SK-N-SH (cell line): Measurements from ENCODE around the gene CLMP. TPM values are rescaled to one million over a fixed set of nuclear protein-coding genes. Genes with fewer than 3 reads are reported as not detected.

Source experiments
- CTCF ChIA-PET: fragments of 300-600, 350-600 bp; formaldehyde crosslinking; extraction: SDS; loops from one replicate; lab custom pipeline; 2021; lab: Yijun Ruan, JAX
- POLR2A ChIA-PET: fragments of 350-600 bp; sonication (Branson Sonifier 250); formaldehyde crosslinking; extraction: SDS; loops from one replicate; lab custom pipeline; 2020; ENCODE audit warnings: antibody characterized with exemption, inconsistent platforms; lab: Yijun Ruan, JAX
- DNase-seq: peaks from one replicate; pipeline ENCODE4 v3.0.0; 2012
- H2AFZ ChIP-seq: fragments of 200-600 bp; sonication (generic); 2 replicates; pipeline ENCODE4 v1.8.1; 2016; ENCODE audit warnings: antibody characterized with exemption, mild to moderate bottlenecking, low read depth
- H3F3A ChIP-seq: fragments of 200-600 bp; sonication (generic); replicated peaks from 2 replicates; pipeline ENCODE3; 2016; ENCODE audit warnings: antibody characterized with exemption, mild to moderate bottlenecking; ENCODE audit not compliant: insufficient read depth
- H3K27ac ChIP-seq, 2 experiments: fragments of 200-500 bp in 1 of 2; fragments of 200-600 bp in 1 of 2; sonication (Bioruptor generic) in 1 of 2; sonication (generic), shearing (Covaris generic) in 1 of 2; 2 replicates each; pipeline versions ENCODE4 v1.5.1 to v1.6.1; 2014 to 2016; ENCODE audit warnings: low read depth in 2 of 2, inconsistent platforms in 1 of 2, low read length in 1 of 2, mild to moderate bottlenecking in 1 of 2, mixed read lengths in 1 of 2
- H3K27me3 ChIP-seq: fragments of 200-600 bp; sonication (generic), shearing (Covaris generic); 2 replicates; pipeline ENCODE4 v1.6.1; 2016; ENCODE audit warnings: mixed run types; ENCODE audit not compliant: insufficient read depth
- H3K36me3 ChIP-seq, 2 experiments: fragments of 200-500 bp in 1 of 2; fragments of 200-600 bp in 1 of 2; sonication (Bioruptor generic) in 1 of 2; sonication (generic) in 1 of 2; replicated peaks in 1 of 2; 2 replicates each; pipeline versions ENCODE3 to v1.5.1; 2014 to 2016; ENCODE audit warnings: low read length in 1 of 2, mild to moderate bottlenecking in 1 of 2; ENCODE audit not compliant: insufficient read depth in 2 of 2, control insufficient read depth in 1 of 2
- H3K4me1 ChIP-seq, 2 experiments: fragments of 200-500 bp in 1 of 2; fragments of 200-600 bp in 1 of 2; sonication (Bioruptor generic) in 1 of 2; sonication (generic), shearing (Covaris generic) in 1 of 2; 2 replicates each; pipeline versions ENCODE4 v1.5.1 to v1.6.1; 2014 to 2016; ENCODE audit warnings: low read depth in 1 of 2, low read length in 1 of 2, mixed run types in 1 of 2; ENCODE audit not compliant: insufficient read depth in 2 of 2, control insufficient read depth in 1 of 2
- H3K4me2 ChIP-seq: fragments of 200-600 bp; sonication (generic), shearing (Covaris generic); 2 replicates; pipeline ENCODE4 v1.6.1; 2017; ENCODE audit warnings: mixed run types
- H3K4me3 ChIP-seq, 2 experiments: fragments of 200-500 bp in 1 of 2; fragments of 200-600 bp in 1 of 2; sonication (Bioruptor generic) in 1 of 2; sonication (generic), shearing (Covaris generic) in 1 of 2; 2 replicates each; pipeline versions ENCODE4 v1.5.1 to v1.8.1; 2014 to 2016; ENCODE audit warnings: low read depth in 2 of 2, inconsistent platforms in 1 of 2, low read length in 1 of 2, mild to moderate bottlenecking in 1 of 2, mixed read lengths in 1 of 2, moderate library complexity in 1 of 2
- H3K79me2 ChIP-seq: fragments of 200-600 bp; sonication (generic); 2 replicates; pipeline ENCODE4 v1.8.1; 2017; ENCODE audit warnings: mild to moderate bottlenecking; ENCODE audit not compliant: insufficient read depth
- H3K9ac ChIP-seq: fragments of 200-600 bp; sonication (generic); 2 replicates; pipeline ENCODE4 v1.6.1; 2017; ENCODE audit warnings: mixed run types
- H3K9me2 ChIP-seq: fragments of 200-600 bp; sonication (generic); 2 replicates; pipeline ENCODE4 v1.6.1; 2017; ENCODE audit warnings: mixed run types
- H3K9me3 ChIP-seq: fragments of 200-600 bp; sonication (generic); 2 replicates; pipeline ENCODE4 v1.6.1; 2017; ENCODE audit warnings: mixed run types, mild to moderate bottlenecking, moderate library complexity
- H4K20me1 ChIP-seq: fragments of 200-600 bp; sonication (generic); 2 replicates; pipeline ENCODE4 v1.6.1; 2017; ENCODE audit warnings: mild to moderate bottlenecking, mixed run types; ENCODE audit not compliant: insufficient read depth
- CHD2 ChIP-seq: fragments of 150-350 bp; IDR thresholded peaks from 2 replicates; pipeline ENCODE4 v1.6.1; 2018; ENCODE audit warnings: low read length; ENCODE audit not compliant: partially characterized antibody
- EZH2phosphoT487 ChIP-seq: fragments of 200-600 bp; sonication (generic); IDR thresholded peaks from 2 replicates; pipeline ENCODE4 v1.6.1; 2017; ENCODE audit warnings: low read depth, mixed run types, mild to moderate bottlenecking, antibody characterized with exemption, moderate library complexity, borderline replicate concordance
- FOSL2 ChIP-seq: IDR thresholded peaks from 2 replicates; pipeline ENCODE4 v1.4.0; 2012; ENCODE audit warnings: low read depth, mild to moderate bottlenecking, moderate library complexity, borderline replicate concordance
- GABPA ChIP-seq: IDR thresholded peaks from 2 replicates; pipeline ENCODE4 v1.4.0; 2012; ENCODE audit warnings: low read depth, mild to moderate bottlenecking
- JUND ChIP-seq: IDR thresholded peaks from 2 replicates; pipeline ENCODE4 v1.4.0; 2012
- MAX ChIP-seq: IDR thresholded peaks from 2 replicates; pipeline ENCODE4 v1.4.0; 2012; ENCODE audit warnings: low read depth
- MEF2A ChIP-seq: IDR thresholded peaks from 2 replicates; pipeline ENCODE4 v1.4.0; 2012; ENCODE audit warnings: low read depth, borderline replicate concordance
- MXI1 ChIP-seq: IDR thresholded peaks from 2 replicates; pipeline ENCODE4 v1.6.1; 2012; ENCODE audit warnings: mild to moderate bottlenecking, low read depth, low read length, improper control_type of control experiment
- NRF1 ChIP-seq: IDR thresholded peaks from 2 replicates; pipeline ENCODE4 v1.6.1; 2012; ENCODE audit warnings: low read depth, mild to moderate bottlenecking, low read length
- RAD21 ChIP-seq: IDR thresholded peaks from 2 replicates; pipeline ENCODE4 v1.6.1; 2012; ENCODE audit warnings: mild to moderate bottlenecking, low read length
- RFX5 ChIP-seq: IDR thresholded peaks from 2 replicates; pipeline ENCODE4 v1.6.1; 2012; ENCODE audit warnings: mild to moderate bottlenecking, improper control_type of control experiment, low read length
- SIN3A ChIP-seq: IDR thresholded peaks from 2 replicates; pipeline ENCODE4 v1.6.1; 2012; ENCODE audit warnings: low read depth, mild to moderate bottlenecking, low read length, moderate library complexity, borderline replicate concordance
- TCF12 ChIP-seq: IDR thresholded peaks from 2 replicates; pipeline ENCODE4 v1.4.0; 2012
- YY1 ChIP-seq: IDR thresholded peaks from 2 replicates; pipeline ENCODE4 v1.4.0; 2012; ENCODE audit warnings: low read depth, mild to moderate bottlenecking
- ZBTB33 ChIP-seq: IDR thresholded peaks from 2 replicates; pipeline ENCODE4 v1.4.0; 2012; ENCODE audit warnings: low read depth, borderline replicate concordance
- whole genome bisulfite sequencing: methylation state at CpG from one replicate; pipeline ENCODE4 v1.1.6; 2017; ENCODE audit warnings: low lambda C conversion rate; 5-methylcytosine and 5-hydroxymethylcytosine counted together
- polyA plus RNA-seq, 3 experiments: library from polyadenylated mRNA; depleted of rRNA; stranded (reverse); fragments of >200 nt; gene quantifications; 2 replicates each; pipeline ENCODE4 v1.2.3, GENCODE V29; 2012
- TF ChIP-seq, protein P1 (sequence below): IDR thresholded peaks from 2 replicates; pipeline ENCODE4 v1.6.1; 2012; ENCODE audit warnings: mild to moderate bottlenecking, low read depth, low read length, moderate library complexity
- TF ChIP-seq, protein P2 (sequence below): fragments of 150-350 bp; IDR thresholded peaks from 2 replicates; pipeline ENCODE4 v1.6.1; 2017; ENCODE audit warnings: antibody characterized with exemption, low read length, low read depth, borderline replicate concordance

CLMP gene
- polyA plus RNA-seq, 1 of the 3 experiments (the other 2 are of a cell fraction): 61.9 TPM

GRCh38 chr11:123151796-123152195 lies 43.3 kb downstream of the CLMP start:
- H3K9me2 ChIP-seq: no peaks in the 10 kb centered on the region
- H3K9ac ChIP-seq: no peak overlapping the region
- WGBS: 75% methylated on average over 2 of the region's 2 CpGs
- peaks cover 2 to 20% of the 10 kb centered on the region in 2 experiments for H3K36me3 ChIP-seq
- no peak overlapping the region for H3K4me2 ChIP-seq
- ChIA-PET CTCF (interaction anchor here (1.2 to 1.9 kb wide), 3 partner anchors 15 to 108 kb away, joined by 3 to 9 read pairs (median 8); no protein-coding TSS in a partner anchor), POLR2A (no interaction called here)
- no peak overlapping the region for H3K27ac ChIP-seq
- H3K27me3 ChIP-seq: no peaks in the 10 kb centered on the region
- peaks cover 2% of the 10 kb centered on the region in 2 experiments; a peak in 2 of 4 replicates for H3K4me1 ChIP-seq
- no peak overlapping the region for H2AFZ ChIP-seq
- no peak overlapping the region for H3K4me3 ChIP-seq
- H3K9me3 ChIP-seq: no peaks in the 10 kb centered on the region
- no peak for TF ChIP-seq TCF12
- TF ChIP-seq RAD21: no peak
- TF ChIP-seq CHD2: no peak
- no peak for TF ChIP-seq NRF1
- TF ChIP-seq MAX: no peak
- no peak for TF ChIP-seq ZBTB33
- no peak for TF ChIP-seq RFX5
- TF ChIP-seq SIN3A: no peak
- TF ChIP-seq EZH2phosphoT487: no peak
- TF ChIP-seq JUND: no peak
- TF ChIP-seq, protein P1, sequence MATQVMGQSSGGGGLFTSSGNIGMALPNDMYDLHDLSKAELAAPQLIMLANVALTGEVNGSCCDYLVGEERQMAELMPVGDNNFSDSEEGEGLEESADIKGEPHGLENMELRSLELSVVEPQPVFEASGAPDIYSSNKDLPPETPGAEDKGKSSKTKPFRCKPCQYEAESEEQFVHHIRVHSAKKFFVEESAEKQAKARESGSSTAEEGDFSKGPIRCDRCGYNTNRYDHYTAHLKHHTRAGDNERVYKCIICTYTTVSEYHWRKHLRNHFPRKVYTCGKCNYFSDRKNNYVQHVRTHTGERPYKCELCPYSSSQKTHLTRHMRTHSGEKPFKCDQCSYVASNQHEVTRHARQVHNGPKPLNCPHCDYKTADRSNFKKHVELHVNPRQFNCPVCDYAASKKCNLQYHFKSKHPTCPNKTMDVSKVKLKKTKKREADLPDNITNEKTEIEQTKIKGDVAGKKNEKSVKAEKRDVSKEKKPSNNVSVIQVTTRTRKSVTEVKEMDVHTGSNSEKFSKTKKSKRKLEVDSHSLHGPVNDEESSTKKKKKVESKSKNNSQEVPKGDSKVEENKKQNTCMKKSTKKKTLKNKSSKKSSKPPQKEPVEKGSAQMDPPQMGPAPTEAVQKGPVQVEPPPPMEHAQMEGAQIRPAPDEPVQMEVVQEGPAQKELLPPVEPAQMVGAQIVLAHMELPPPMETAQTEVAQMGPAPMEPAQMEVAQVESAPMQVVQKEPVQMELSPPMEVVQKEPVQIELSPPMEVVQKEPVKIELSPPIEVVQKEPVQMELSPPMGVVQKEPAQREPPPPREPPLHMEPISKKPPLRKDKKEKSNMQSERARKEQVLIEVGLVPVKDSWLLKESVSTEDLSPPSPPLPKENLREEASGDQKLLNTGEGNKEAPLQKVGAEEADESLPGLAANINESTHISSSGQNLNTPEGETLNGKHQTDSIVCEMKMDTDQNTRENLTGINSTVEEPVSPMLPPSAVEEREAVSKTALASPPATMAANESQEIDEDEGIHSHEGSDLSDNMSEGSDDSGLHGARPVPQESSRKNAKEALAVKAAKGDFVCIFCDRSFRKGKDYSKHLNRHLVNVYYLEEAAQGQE: no peak
- TF ChIP-seq YY1: no peak
- TF ChIP-seq FOSL2: no peak
- no peak for TF ChIP-seq GABPA
- no peak for TF ChIP-seq MEF2A
- TF ChIP-seq, protein P2, sequence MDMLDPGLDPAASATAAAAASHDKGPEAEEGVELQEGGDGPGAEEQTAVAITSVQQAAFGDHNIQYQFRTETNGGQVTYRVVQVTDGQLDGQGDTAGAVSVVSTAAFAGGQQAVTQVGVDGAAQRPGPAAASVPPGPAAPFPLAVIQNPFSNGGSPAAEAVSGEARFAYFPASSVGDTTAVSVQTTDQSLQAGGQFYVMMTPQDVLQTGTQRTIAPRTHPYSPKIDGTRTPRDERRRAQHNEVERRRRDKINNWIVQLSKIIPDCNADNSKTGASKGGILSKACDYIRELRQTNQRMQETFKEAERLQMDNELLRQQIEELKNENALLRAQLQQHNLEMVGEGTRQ: no peak
- TF ChIP-seq MXI1: no peak
- H4K20me1 ChIP-seq: no peaks in the 10 kb centered on the region
- H3K79me2 ChIP-seq: peaks cover 90% of the 10 kb centered on the region
- H3F3A ChIP-seq: peaks cover 15% of the 10 kb centered on the region
- no peak for DNase-seq
